SHP77 treated with DMSO at 0.1 percent for 48 hours (cell line): ENCODE data around the gene RAPGEF3.

ENCODE experiments used
- DNase-seq: peaks from one replicate; lab custom pipeline; 2025; lab: John Stamatoyannopoulos, UW

The RAPGEF3 gene

GRCh38 chr12:47776471-47777143 lies 17.9 kb upstream of the RAPGEF3 start:
- DNase-seq, result no peak

GRCh38 chr12:47775100-47775911 lies 16.6 kb upstream of the RAPGEF3 start:
- DNase-seq, result no peak

- no peak for DNase-seq
Observed at GRCh38 chr12:47774663-47775062, 16.0 kb upstream of the RAPGEF3 start.

GRCh38 chr12:47773858-47774580 lies 15.3 kb upstream of the RAPGEF3 start:
- no peak for DNase-seq

- no peak for DNase-seq
Observed at GRCh38 chr12:47773062-47773857, 14.6 kb upstream of the RAPGEF3 start, which contains the start of gene SLC48A1. Gene SLC48A1, plus strand, starts transcription at chr12:47773238. Its CDS starts 67 bp downstream, at chr12:47773305.

- no peak for DNase-seq
Observed at GRCh38 chr12:47772738-47773061, 14.0 kb upstream of the RAPGEF3 start.

GRCh38 chr12:47772094-47772660 lies 13.5 kb upstream of the RAPGEF3 start:
- peak; percentile 21 for DNase-seq

- no peak for DNase-seq
Observed at GRCh38 chr12:47771304-47771703, 12.6 kb upstream of the RAPGEF3 start.

GRCh38 chr12:47770086-47770726 lies 11.5 kb upstream of the RAPGEF3 start:
- DNase-seq, result no peak

GRCh38 chr12:47769234-47770085 lies 10.8 kb upstream of the RAPGEF3 start:
- DNase-seq, result no peak

- no peak for DNase-seq
Observed at GRCh38 chr12:47768323-47768811, 9.7 kb upstream of the RAPGEF3 start.

- DNase-seq, result peak; percentile 56
Observed at GRCh38 chr12:47767216-47767724, 8.6 kb upstream of the RAPGEF3 start.

- DNase-seq, result no peak
Observed at GRCh38 chr12:47766502-47767215, 8.0 kb upstream of the RAPGEF3 start.

- no peak for DNase-seq
Observed at GRCh38 chr12:47763481-47764346, 5.0 kb upstream of the RAPGEF3 start.

- DNase-seq, result no peak
Observed at GRCh38 chr12:47762850-47763465, 4.3 kb upstream of the RAPGEF3 start.

- DNase-seq, result no peak
Observed at GRCh38 chr12:47758584-47758833, 171 bp downstream of the RAPGEF3 start.

- no peak for DNase-seq
Observed at GRCh38 chr12:47757840-47758583, 668 bp downstream of the RAPGEF3 start.
